Panc1 (cell line): ENCODE results near the gene GPS1. TPM values are rescaled to one million over a fixed set of nuclear protein-coding genes. Genes with fewer than 3 reads are reported as not detected.

Experiments used
- ATAC-seq: fragments of 200-7000 bp; cut with Tn5 transposase; 2 replicates; pipeline ENCODE4 v1.9.1; 2020; ENCODE audit warnings: mild to moderate bottlenecking, moderate library complexity
- BruUV-seq: library from RNA; stranded (reverse); fragments of 400-500 nt; replicated peaks from 2 replicates; lab custom pipeline; 2021; lab: Mats Ljungman, UMichigan
- CTCF ChIA-PET: fragments of 300-600 bp; sonication (Branson Sonifier 250); formaldehyde crosslinking; loops from one replicate; lab custom pipeline; 2022; ENCODE audit warnings: antibody characterized with exemption; lab: Charles Lee
- POLR2A ChIA-PET: fragments of 300-600 bp; sonication (Branson Sonifier 250); formaldehyde crosslinking; loops from one replicate; lab custom pipeline; 2022; ENCODE audit warnings: antibody characterized with exemption; lab: Charles Lee
- DNase-seq: peaks from one replicate; pipeline ENCODE4 v3.0.0-alpha.2; 2010; ENCODE audit warnings: low read depth, low spot score
- H3K27ac ChIP-seq: 2 replicates; pipeline ENCODE4 v1.5.1; 2011; ENCODE audit warnings: mild to moderate bottlenecking, low read length, inconsistent platforms
- H3K27me3 ChIP-seq: fragments of 200-500 bp; sonication (Bioruptor generic); 2 replicates; pipeline ENCODE4 v1.6.0; 2014; ENCODE audit warnings: low read length, inconsistent platforms; ENCODE audit not compliant: control insufficient read depth, insufficient read depth
- H3K36me3 ChIP-seq: fragments of 200-500 bp; sonication (Bioruptor generic); 2 replicates; pipeline ENCODE4 v1.5.1; 2014; ENCODE audit warnings: inconsistent platforms, mild to moderate bottlenecking, low read length, moderate library complexity; ENCODE audit not compliant: control insufficient read depth, insufficient read depth
- H3K4me1 ChIP-seq: 2 replicates; pipeline ENCODE4 v1.5.1; 2011; ENCODE audit warnings: inconsistent platforms, mild to moderate bottlenecking, low read length, moderate library complexity; ENCODE audit not compliant: control insufficient read depth, insufficient read depth
- H3K4me3 ChIP-seq, 2 experiments: 2 replicates each; pipeline ENCODE4 v1.5.1; 2011 to 2012; ENCODE audit warnings: low read depth in 2 of 2, low read length in 2 of 2, mild to moderate bottlenecking in 2 of 2, inconsistent platforms in 1 of 2, moderate library complexity in 1 of 2
- H3K9me3 ChIP-seq: fragments of 200-500 bp; sonication (Bioruptor generic); 2 replicates; pipeline ENCODE4 v1.5.1; 2014; ENCODE audit warnings: low read depth, mild to moderate bottlenecking, inconsistent platforms, low read length, moderate library complexity; ENCODE audit not compliant: control insufficient read depth, insufficient read depth
- CTCF ChIP-seq: fragments of 450-650 bp; IDR thresholded peaks from 2 replicates; pipeline ENCODE4 v1.5.1; 2017; ENCODE audit warnings: mild to moderate bottlenecking
- POLR2AphosphoS5 ChIP-seq: IDR thresholded peaks from 2 replicates; pipeline ENCODE4 v1.6.1; 2012; ENCODE audit warnings: mild to moderate bottlenecking, low read depth, low read length, moderate library complexity
- REST ChIP-seq, 2 experiments: IDR thresholded peaks; 2 replicates each; pipeline ENCODE4 v1.6.1; 2011 to 2012; ENCODE audit warnings: low read depth in 2 of 2, control low read depth in 1 of 2, low read length in 1 of 2, mild to moderate bottlenecking in 1 of 2, moderate library complexity in 1 of 2; ENCODE audit not compliant: insufficient read depth in 1 of 2
- SIN3A ChIP-seq: IDR thresholded peaks from 2 replicates; pipeline ENCODE4 v1.6.1; 2012; ENCODE audit warnings: low read depth, mild to moderate bottlenecking, low read length, moderate library complexity, borderline replicate concordance; ENCODE audit not compliant: insufficient read depth
- TCF7L2 ChIP-seq: IDR thresholded peaks from 2 replicates; pipeline ENCODE4 v1.6.1; 2011; ENCODE audit warnings: mild to moderate bottlenecking, low read depth, low read length, inconsistent platforms
- in situ Hi-C: cut with HindIII; loops from 2 replicates; pipeline ENCODE4 v1.10.0; 2016; ENCODE audit warnings: low sequenced_read_pairs, low pct_unique_long_range_greater_than_20kb
- intact Hi-C: fragments of 100-400 bp; cut with micrococcal nuclease; formaldehyde crosslinking; loops from one replicate; pipeline ENCODE4 v1.10.0; 2022; ENCODE audit not compliant: unreplicated experiment
- total RNA-seq: library from RNA; stranded (reverse); gene quantifications from one replicate; pipeline ENCODE4 v1.2.1, GENCODE V29; 2021; ENCODE audit not compliant: unreplicated experiment

The GPS1 gene
- total RNA-seq, 1 experiment from 2014 or later: 175 TPM

GRCh38 chr17:82006468-82007227 is 45.0 kb upstream of the GPS1 start:
- H3K4me1 ChIP-seq: peaks cover 46% of the 10 kb centered on the region
- intact Hi-C loops (no loop called here), in situ Hi-C loops (no loop called here)
- TF ChIP-seq TCF7L2 (no peak), SIN3A (no peak), POLR2AphosphoS5 (no peak), REST (IDR thresholded peaks at IDR 0.05; ENCODE audit: insufficient read depth in 1 of 2, low read depth in 2 of 2, low read length in 1 of 2) (no peak), CTCF (no peak)
- ATAC-seq: no peak
- H3K27me3 ChIP-seq: no peaks in the 10 kb centered on the region
- POLR2A ChIA-PET: no interaction called here
- CTCF ChIA-PET: no interaction called here
- no peak for DNase-seq
- H3K27ac ChIP-seq: no peak overlapping the region
- no peak overlapping the region for H3K4me3 ChIP-seq
- TSS peak; percentile 76 for BruUV-seq
- H3K9me3 ChIP-seq: no peaks in the 10 kb centered on the region
- H3K36me3 ChIP-seq: no peaks in the 10 kb centered on the region

GRCh38 chr17:82007228-82007494 is 44.5 kb upstream of the GPS1 start:
- Histone ChIP-seq H3K36me3 (no peaks in the 10 kb centered on the region), H3K4me3 (no peak overlapping the region), H3K9me3 (no peaks in the 10 kb centered on the region), H3K4me1 (peaks cover 46% of the 10 kb centered on the region), H3K27me3 (no peaks in the 10 kb centered on the region), H3K27ac (no peak overlapping the region)
- intact Hi-C loops: no loop called here
- DNase-seq (no peak), ATAC-seq (no peak)
- no TSS peak for BruUV-seq
- ChIA-PET CTCF (no interaction called here), POLR2A (no interaction called here)
- TF ChIP-seq POLR2AphosphoS5 (no peak), CTCF (no peak), TCF7L2 (no peak), SIN3A (no peak), REST (IDR thresholded peaks at IDR 0.05; ENCODE audit: insufficient read depth in 1 of 2, low read depth in 2 of 2, low read length in 1 of 2) (no peak)
- in situ Hi-C loops: no loop called here
